ENCODE data around the gene TRIM72. TPM values are rescaled to one million over a fixed set of nuclear protein-coding genes. Genes with fewer than 3 reads are reported as not detected.

The TRIM72 gene
- polyA plus RNA-seq, 3 donors: 0.04 TPM; not detected in 2

- H3K4me1 ChIP-seq (ENCODE audit: control insufficient read depth in 1 of 2, insufficient read depth in 2 of 2, low read length in 2 of 2): peaks cover 37 to 46% of the 10 kb centered on the region in 2 donors
- DNase-seq: no peak
- H3K9ac ChIP-seq (ENCODE audit: insufficient read depth, low read length, poor library complexity, severe bottlenecking): no peak overlapping the region
- no peaks in the 10 kb centered on the region for H3K27me3 Mint-ChIP-seq (ENCODE audit: low read depth in 3 of 3)
- H3K4me3 Mint-ChIP-seq: no peak overlapping the region
- no peak overlapping the region for H3K27ac Mint-ChIP-seq
- 100% methylated on average over 3 of the region's 3 CpGs for WGBS (ENCODE audit: insufficient coverage)
- no peaks in the 10 kb centered on the region for H3K36me3 ChIP-seq (replicated peaks in 1 of 2; ENCODE audit: control insufficient read depth in 1 of 2, insufficient read depth in 2 of 2, low read length in 2 of 2)
- H2AFZ ChIP-seq (ENCODE audit: insufficient read depth, low read depth, low read length, poor library complexity, severe bottlenecking): no peak overlapping the region
- no peak for TF ChIP-seq CTCF (IDR thresholded peaks at IDR 0.05)
- no peaks in the 10 kb centered on the region for H3K27me3 ChIP-seq (ENCODE audit: control insufficient read depth in 2 of 2, insufficient read depth in 2 of 2, low read length in 2 of 2)
- H3K27ac ChIP-seq (ENCODE audit: low read depth in 1 of 2, low read length in 2 of 2): no peak overlapping the region
- no peak overlapping the region for H3K4me2 ChIP-seq (replicated peaks; ENCODE audit: extremely low read depth, low read length, poor library complexity, severe bottlenecking)
- H3K9me3 ChIP-seq (replicated peaks in 1 of 2; ENCODE audit: control insufficient read depth in 1 of 2, insufficient read depth in 1 of 2, low read length in 2 of 2): no peaks in the 10 kb centered on the region
- no peaks in the 10 kb centered on the region for H3K79me2 ChIP-seq (ENCODE audit: insufficient read depth, low read length)
- no peaks in the 10 kb centered on the region for H3K9me3 Mint-ChIP-seq
- no peaks in the 10 kb centered on the region for H3K36me3 Mint-ChIP-seq
- H3K4me1 Mint-ChIP-seq: peaks cover 43% of the 10 kb centered on the region
- H4K20me1 ChIP-seq (ENCODE audit: insufficient read depth, low read length): no peaks in the 10 kb centered on the region
- intact Hi-C loops (cut with micrococcal nuclease): no loop called here
- H3K4me3 ChIP-seq (replicated peaks in 1 of 3; ENCODE audit: low read depth in 2 of 3, low read length in 3 of 3): no peak overlapping the region
Observed at GRCh38 chr16:31246296-31246695, 32.4 kb downstream of the TRIM72 start.

- H3K27ac ChIP-seq (ENCODE audit: low read depth in 1 of 2, low read length in 2 of 2): no peak overlapping the region
- H3K9me3 Mint-ChIP-seq: no peaks in the 10 kb centered on the region
- TF ChIP-seq CTCF (IDR thresholded peaks at IDR 0.05): no peak
- no peaks in the 10 kb centered on the region for H3K9me3 ChIP-seq (replicated peaks in 1 of 2; ENCODE audit: control insufficient read depth in 1 of 2, insufficient read depth in 1 of 2, low read length in 2 of 2)
- no CpG with 5 or more reads among the region's 5 CpGs for WGBS (ENCODE audit: insufficient coverage)
- intact Hi-C loops (cut with micrococcal nuclease): no loop called here
- no peaks in the 10 kb centered on the region for H3K27me3 ChIP-seq (ENCODE audit: control insufficient read depth in 2 of 2, insufficient read depth in 2 of 2, low read length in 2 of 2)
- H3K36me3 ChIP-seq (replicated peaks in 1 of 2; ENCODE audit: control insufficient read depth in 1 of 2, insufficient read depth in 2 of 2, low read length in 2 of 2): no peaks in the 10 kb centered on the region
- H3K27ac Mint-ChIP-seq: no peak overlapping the region
- no peaks in the 10 kb centered on the region for H3K27me3 Mint-ChIP-seq (ENCODE audit: low read depth in 3 of 3)
- H3K4me3 ChIP-seq (replicated peaks in 1 of 3; ENCODE audit: low read depth in 2 of 3, low read length in 3 of 3): no peak overlapping the region
- H3K9ac ChIP-seq (ENCODE audit: insufficient read depth, low read length, poor library complexity, severe bottlenecking): no peak overlapping the region
- no peaks in the 10 kb centered on the region for H3K79me2 ChIP-seq (ENCODE audit: insufficient read depth, low read length)
- no peak overlapping the region for H2AFZ ChIP-seq (ENCODE audit: insufficient read depth, low read depth, low read length, poor library complexity, severe bottlenecking)
- H3K4me1 ChIP-seq (ENCODE audit: control insufficient read depth in 1 of 2, insufficient read depth in 2 of 2, low read length in 2 of 2): peaks cover 29 to 40% of the 10 kb centered on the region in 2 donors
- peaks cover 0 to 2% of the 10 kb centered on the region in 2 donors for H3K36me3 Mint-ChIP-seq
- H3K4me3 Mint-ChIP-seq: no peak overlapping the region
- no peak overlapping the region for H3K4me2 ChIP-seq (replicated peaks; ENCODE audit: extremely low read depth, low read length, poor library complexity, severe bottlenecking)
- no peak for DNase-seq
- no peaks in the 10 kb centered on the region for H4K20me1 ChIP-seq (ENCODE audit: insufficient read depth, low read length)
- H3K4me1 Mint-ChIP-seq: peaks cover 42% of the 10 kb centered on the region
Observed at GRCh38 chr16:31248344-31248743, 34.4 kb downstream of the TRIM72 start.
